A549 (cell line): Measurements from ENCODE around the gene WNT11. TPM values are rescaled to one million over a fixed set of nuclear protein-coding genes. Genes with fewer than 3 reads are reported as not detected.
"Not testable (repeated sequence)": the region's sequence is repeated elsewhere in the genome, so short reads cannot be mapped to it uniquely, and the experiment has no call there.

Experiments
- ATAC-seq, 2 experiments: fragments of 200-7000 bp in 1 of 2; fragments of >200 bp in 1 of 2; cut with Nextera tagmentation in 1 of 2; cut with Tn5 transposase in 1 of 2; 3 replicates each; pipeline versions ENCODE4 v1.8.0 to v1.9.1; 2018 to 2020; ENCODE audit warnings: mild to moderate bottlenecking in 1 of 2, moderate library complexity in 1 of 2
- CTCF ChIA-PET: fragments of 300-600 bp; sonication (Branson Sonifier 250); formaldehyde crosslinking; extraction: SDS; loops from one replicate; lab custom pipeline; 2021; ENCODE audit warnings: antibody characterized with exemption, inconsistent platforms; lab: Yijun Ruan, JAX
- POLR2A ChIA-PET: fragments of 350-600 bp; formaldehyde crosslinking; extraction: SDS; loops from one replicate; lab custom pipeline; 2021; ENCODE audit warnings: antibody characterized with exemption, inconsistent platforms; lab: Yijun Ruan, JAX
- DNase-seq, 2 experiments: peaks; one replicate each; pipeline versions ENCODE4 v3.0.0 to v3.0.0-alpha.2; 2011 to 2016; ENCODE audit warnings: low read depth in 1 of 2, low spot score in 1 of 2
- FAIRE-seq: peaks from 2 replicates; lab custom pipeline; 2011; peaks lifted over from hg19 to GRCh38; lab: Jason Lieb, UNC
- H3K27ac ChIP-seq, 2 experiments: fragments of >200 bp; sonication (Bioruptor Twin); formaldehyde crosslinking; 3 replicates each; pipeline ENCODE4 v1.5.1; 2016 to 2017
- H3K4me1 ChIP-seq: fragments of >200 bp; sonication (Bioruptor Twin); formaldehyde crosslinking; 3 replicates; pipeline ENCODE4 v1.6.1; 2016
- H3K4me2 ChIP-seq: fragments of >200 bp; sonication (Bioruptor Twin); formaldehyde crosslinking; 3 replicates; pipeline ENCODE4 v1.6.1; 2016
- H3K4me3 ChIP-seq: fragments of >200 bp; sonication (Bioruptor Twin); formaldehyde crosslinking; 3 replicates; pipeline ENCODE4 v1.5.1; 2016
- H3K9me3 ChIP-seq: fragments of >200 bp; sonication (Bioruptor Twin); formaldehyde crosslinking; 3 replicates; pipeline ENCODE4 v1.6.1; 2016
- CEBPB ChIP-seq, 2 experiments: fragments of >200 bp in 1 of 2; sonication (Bioruptor Twin) in 1 of 2; formaldehyde crosslinking in 1 of 2; IDR thresholded peaks; 2 replicates each; pipeline ENCODE4 v1.6.1; 2012 to 2016
- CHD2 ChIP-seq: fragments of 150-350 bp; IDR thresholded peaks from 2 replicates; pipeline ENCODE4 v1.6.1; 2014; ENCODE audit warnings: low read length; ENCODE audit not compliant: partially characterized antibody
- ELK1 ChIP-seq: fragments of 150-350 bp; IDR thresholded peaks from 2 replicates; pipeline ENCODE4 v1.6.1; 2014; ENCODE audit warnings: low read depth, mild to moderate bottlenecking, low read length
- EP300 ChIP-seq, 2 experiments: fragments of >200 bp; sonication (Bioruptor Twin); formaldehyde crosslinking; IDR thresholded peaks; 2 replicates in 1 of 2; 3 replicates in 1 of 2; pipeline ENCODE4 v1.6.1; 2016 to 2017
- FOSB ChIP-seq: fragments of 250-450 bp; sonication (Bioruptor Pico); IDR thresholded peaks from 2 replicates; pipeline ENCODE4 v1.5.0; 2020; ENCODE audit warnings: mild to moderate bottlenecking, moderate library complexity
- FOXS1 ChIP-seq: fragments of 250-450 bp; sonication (Bioruptor Pico); IDR thresholded peaks from 2 replicates; pipeline ENCODE4 v1.5.0; 2020; ENCODE audit warnings: mild to moderate bottlenecking, moderate library complexity
- HOXB13 ChIP-seq: fragments of 250-450 bp; sonication (Bioruptor Pico); IDR thresholded peaks from 2 replicates; pipeline ENCODE4 v1.5.0; 2020; ENCODE audit warnings: low read depth, mild to moderate bottlenecking, moderate library complexity
- HOXB5 ChIP-seq: fragments of 250-450 bp; sonication (Bioruptor Pico); IDR thresholded peaks from 2 replicates; pipeline ENCODE4 v1.5.0; 2020; ENCODE audit warnings: mild to moderate bottlenecking, moderate library complexity
- KDM1A ChIP-seq: fragments of 200-600 bp; sonication (generic); IDR thresholded peaks from 2 replicates; pipeline ENCODE4 v1.6.1; 2016; ENCODE audit warnings: low read depth, mild to moderate bottlenecking
- KDM5A ChIP-seq: fragments of 200-600 bp; sonication (generic); IDR thresholded peaks from 2 replicates; pipeline ENCODE4 v1.6.1; 2016; ENCODE audit warnings: antibody characterized with exemption, mild to moderate bottlenecking
- MAZ ChIP-seq: fragments of 150-350 bp; IDR thresholded peaks from 2 replicates; pipeline ENCODE4 v1.6.1; 2014; ENCODE audit warnings: antibody characterized with exemption, low read depth, low read length, borderline replicate concordance
- NFE2L2 ChIP-seq: fragments of 150-350 bp; conservative IDR thresholded peaks from 2 replicates; pipeline ENCODE4 v1.6.1; 2014; ENCODE audit warnings: low read length
- NPAS2 ChIP-seq: fragments of 250-450 bp; sonication (Bioruptor Pico); IDR thresholded peaks from 2 replicates; pipeline ENCODE4 v1.8.0; 2022; ENCODE audit warnings: mild to moderate bottlenecking, moderate library complexity, borderline replicate concordance
- PHF8 ChIP-seq: fragments of 200-600 bp; sonication (generic); IDR thresholded peaks from 2 replicates; pipeline ENCODE4 v1.6.1; 2016; ENCODE audit warnings: low read depth, mild to moderate bottlenecking, antibody characterized with exemption, moderate library complexity, borderline replicate concordance
- POLR2A ChIP-seq: IDR thresholded peaks from 2 replicates; pipeline ENCODE4 v1.6.1; 2012; ENCODE audit warnings: mild to moderate bottlenecking, low read length
- SMC3 ChIP-seq: fragments of >200 bp; sonication (Bioruptor Twin); formaldehyde crosslinking; IDR thresholded peaks from 3 replicates; pipeline ENCODE4 v1.6.1; 2018; ENCODE audit warnings: inconsistent platforms
- TFCP2L1 ChIP-seq: fragments of 250-450 bp; sonication (Bioruptor Pico); IDR thresholded peaks from 2 replicates; pipeline ENCODE4 v1.5.0; 2021; ENCODE audit warnings: mild to moderate bottlenecking
- ZC3H11A ChIP-seq: fragments of 450-650 bp; IDR thresholded peaks from 2 replicates; pipeline ENCODE4 v1.6.1; 2014; ENCODE audit warnings: antibody characterized with exemption, mild to moderate bottlenecking
- WGBS: methylation state at CpG from one replicate; pipeline ENCODE4 v1.1.6; 2017; ENCODE audit errors: missing lambda C conversion rate; 5-methylcytosine and 5-hydroxymethylcytosine counted together
- polyA plus RNA-seq, 4 experiments: library from polyadenylated mRNA; depleted of rRNA in 3 of 4; stranded (reverse); fragments of >200 nt; fragmentation: RNase III in 1 of 4; extraction: RNeasy Plus Mini Kit Qiagen cat#74134 plus additional on column Dnase treatment in 1 of 4; gene quantifications; 2 replicates in 3 of 4; 3 replicates in 1 of 4; pipeline ENCODE4 v1.2.3, GENCODE V29; 2011 to 2017
- TF ChIP-seq, protein P1 (sequence below): fragments of >200 bp; sonication (Bioruptor Twin); formaldehyde crosslinking; IDR thresholded peaks from 2 replicates; pipeline ENCODE4 v1.6.1; 2016
- TF ChIP-seq, protein P2 (sequence below): fragments of >200 bp; sonication (Bioruptor Twin); formaldehyde crosslinking; IDR thresholded peaks from 3 replicates; pipeline ENCODE4 v1.5.1; 2016

The WNT11 gene
- polyA plus RNA-seq, 2 of the 4 experiments (the other 2 are of a cell fraction), result 0.36 to 0.57 TPM

DNA sequence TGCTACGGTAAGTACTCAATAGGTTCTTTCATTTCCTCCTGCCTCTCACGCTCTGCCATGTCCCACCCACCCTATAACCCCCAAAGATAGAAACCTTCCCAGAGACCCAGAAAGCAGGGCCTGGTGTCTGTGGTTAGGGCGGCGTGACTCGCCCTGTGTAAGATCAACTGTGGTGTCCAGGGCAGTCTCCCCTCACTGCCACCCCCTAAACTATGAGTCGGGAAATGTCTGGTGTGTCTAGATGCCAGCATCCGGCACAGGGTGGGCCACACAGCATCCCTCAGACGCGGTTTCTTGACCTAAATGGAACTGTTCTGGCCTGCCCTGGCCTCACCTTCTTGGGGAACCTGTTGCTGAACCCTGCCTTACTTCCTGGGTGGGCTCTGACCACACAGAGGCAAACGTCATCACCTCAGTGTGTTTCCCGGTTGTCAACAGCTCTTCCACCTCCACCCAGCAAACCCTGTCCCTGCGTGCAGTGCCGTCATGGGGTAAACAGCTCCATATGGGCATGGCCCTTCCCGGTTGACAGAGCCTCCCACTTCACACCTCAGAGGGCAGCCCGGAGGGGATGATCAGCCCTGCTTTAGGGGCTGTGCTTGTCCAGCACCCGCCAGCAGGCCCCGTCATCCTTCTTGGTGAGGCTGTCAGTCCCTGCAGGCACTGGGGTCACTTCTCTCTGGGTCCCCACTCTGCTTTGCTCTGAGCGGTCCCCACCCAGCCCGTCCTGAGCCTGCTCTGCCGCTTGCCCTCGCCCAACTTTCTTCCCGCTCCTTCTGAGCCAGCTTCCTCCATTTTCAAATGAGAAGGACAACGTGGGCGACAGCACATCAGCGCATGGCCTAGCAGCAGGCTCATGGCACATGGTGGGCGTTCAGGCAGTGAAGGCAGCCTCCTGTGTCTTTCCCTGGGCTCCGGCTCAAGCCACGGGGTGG, 6.0 kb downstream of the WNT11 start:
- DNase-seq (no peak), FAIRE-seq (no peak), ATAC-seq (no peak)
- 86% methylated on average over 28 of the region's 28 CpGs for WGBS
- H3K4me1 ChIP-seq, result no peaks in the 10 kb centered on the region
- no peak overlapping the region for H3K4me3 ChIP-seq
- H3K4me2 ChIP-seq, result no peak overlapping the region
- POLR2A ChIA-PET, result no interaction called here
- no peak for TF ChIP-seq POLR2A
- no peak for TF ChIP-seq NFE2L2
- TF ChIP-seq FOSB (CRISPR knock-in tag), result no peak
- TF ChIP-seq SMC3, result no peak
- no peak for TF ChIP-seq FOXS1
- TF ChIP-seq EP300 (IDR thresholded peaks at IDR 0.05), result no peak
- TF ChIP-seq PHF8, result no peak
- TF ChIP-seq ELK1, result no peak
- TF ChIP-seq ZC3H11A, result no peak
- TF ChIP-seq HOXB5 (CRISPR knock-in tag), result no peak
- TF ChIP-seq CHD2, result no peak
- no peak for TF ChIP-seq HOXB13
- TF ChIP-seq, protein P1, sequence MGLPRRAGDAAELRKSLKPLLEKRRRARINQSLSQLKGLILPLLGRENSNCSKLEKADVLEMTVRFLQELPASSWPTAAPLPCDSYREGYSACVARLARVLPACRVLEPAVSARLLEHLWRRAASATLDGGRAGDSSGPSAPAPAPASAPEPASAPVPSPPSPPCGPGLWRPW, result no peak
- no peak for TF ChIP-seq KDM1A
- no peak overlapping the region for H3K27ac ChIP-seq
- CTCF ChIA-PET, result interaction anchor here (0.6 to 12.0 kb wide), 7 partner anchors 8 to 476 kb away, joined by 3 to 114 read pairs (median 4); no protein-coding TSS in a partner anchor
- H3K9me3 ChIP-seq, result no peaks in the 10 kb centered on the region

DNA sequence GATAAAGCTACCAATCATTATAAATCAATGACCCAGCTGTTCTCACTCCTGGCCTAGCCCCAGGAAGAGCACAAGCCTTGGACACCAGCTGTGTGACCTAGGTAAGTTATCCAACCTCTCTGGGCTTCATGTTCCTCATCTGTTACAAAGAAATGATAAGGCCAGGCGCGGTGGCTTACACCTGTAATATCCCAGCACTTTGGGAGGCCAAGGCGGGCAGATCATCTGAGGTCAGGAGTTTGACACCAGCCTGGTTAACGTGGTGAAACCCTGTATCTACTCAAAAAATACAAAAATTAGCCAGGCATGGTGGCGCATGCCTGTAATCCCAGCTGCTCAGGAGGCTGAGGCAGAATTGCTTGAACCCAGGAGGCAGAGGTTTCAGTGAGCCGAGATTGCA, 7.6 kb downstream of the WNT11 start:
- ATAC-seq, H3K27ac ChIP-seq, POLR2A ChIA-PET, H3K4me1 ChIP-seq, H3K9me3 ChIP-seq, H3K4me3 ChIP-seq, FAIRE-seq, H3K4me2 ChIP-seq, DNase-seq: not testable (repeated sequence)
- CTCF ChIA-PET, result interaction anchor here (1.1 to 12.0 kb wide), 5 partner anchors 11 to 302 kb away, joined by 3 to 114 read pairs (median 4); no protein-coding TSS in a partner anchor
- WGBS, result 82% methylated on average over 6 of the region's 6 CpGs

- POLR2A ChIA-PET, result no interaction called here
- ATAC-seq (no peak), DNase-seq (no peak), FAIRE-seq (no peak)
- no peaks in the 10 kb centered on the region for H3K9me3 ChIP-seq
- H3K4me3 ChIP-seq, result no peak overlapping the region
- CTCF ChIA-PET, result interaction anchor here (0.6 to 12.0 kb wide), 6 partner anchors 11 to 301 kb away, joined by 3 to 114 read pairs (median 4); no protein-coding TSS in a partner anchor
- TF ChIP-seq, protein P2, sequence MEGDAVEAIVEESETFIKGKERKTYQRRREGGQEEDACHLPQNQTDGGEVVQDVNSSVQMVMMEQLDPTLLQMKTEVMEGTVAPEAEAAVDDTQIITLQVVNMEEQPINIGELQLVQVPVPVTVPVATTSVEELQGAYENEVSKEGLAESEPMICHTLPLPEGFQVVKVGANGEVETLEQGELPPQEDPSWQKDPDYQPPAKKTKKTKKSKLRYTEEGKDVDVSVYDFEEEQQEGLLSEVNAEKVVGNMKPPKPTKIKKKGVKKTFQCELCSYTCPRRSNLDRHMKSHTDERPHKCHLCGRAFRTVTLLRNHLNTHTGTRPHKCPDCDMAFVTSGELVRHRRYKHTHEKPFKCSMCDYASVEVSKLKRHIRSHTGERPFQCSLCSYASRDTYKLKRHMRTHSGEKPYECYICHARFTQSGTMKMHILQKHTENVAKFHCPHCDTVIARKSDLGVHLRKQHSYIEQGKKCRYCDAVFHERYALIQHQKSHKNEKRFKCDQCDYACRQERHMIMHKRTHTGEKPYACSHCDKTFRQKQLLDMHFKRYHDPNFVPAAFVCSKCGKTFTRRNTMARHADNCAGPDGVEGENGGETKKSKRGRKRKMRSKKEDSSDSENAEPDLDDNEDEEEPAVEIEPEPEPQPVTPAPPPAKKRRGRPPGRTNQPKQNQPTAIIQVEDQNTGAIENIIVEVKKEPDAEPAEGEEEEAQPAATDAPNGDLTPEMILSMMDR, result no peak
- TF ChIP-seq KDM5A (no peak), MAZ (no peak), TFCP2L1 (CRISPR knock-in tag) (no peak), CEBPB (IDR thresholded peaks at IDR 0.05) (no peak), HOXB5 (CRISPR knock-in tag) (no peak), PHF8 (no peak), NPAS2 (CRISPR knock-in tag) (no peak)
- no peaks in the 10 kb centered on the region for H3K4me1 ChIP-seq
- no peak overlapping the region for H3K27ac ChIP-seq
- H3K4me2 ChIP-seq, result no peak overlapping the region
- WGBS, result 73% methylated on average over 3 of the region's 6 CpGs
These were observed 8.2 kb downstream of the WNT11 start for GRCh38 chr11:76197941-76198640.
